PC-9 (cell line): ENCODE measurements around the gene PGF. TPM values are rescaled to one million over a fixed set of nuclear protein-coding genes. Genes with fewer than 3 reads are reported as not detected.

ENCODE experiments used
- BruUV-seq: library from RNA; stranded (reverse); fragments of 400-500 nt; replicated peaks from 2 replicates; lab custom pipeline; 2021; lab: Mats Ljungman, UMichigan
- CTCF ChIA-PET: fragments of 300-600 bp; sonication (Branson Sonifier 250); formaldehyde crosslinking; loops from one replicate; lab custom pipeline; 2022; ENCODE audit warnings: antibody characterized with exemption; lab: Charles Lee
- POLR2A ChIA-PET: fragments of 300-600 bp; sonication (Branson Sonifier 250); formaldehyde crosslinking; loops from one replicate; lab custom pipeline; 2022; ENCODE audit warnings: antibody characterized with exemption; ENCODE audit not compliant: unreplicated experiment; lab: Charles Lee
- DNase-seq, 2 experiments: peaks; one replicate each; pipeline versions ENCODE4 v3.0.0 to v3.0.0-alpha.2; 2015 to 2022; ENCODE audit warnings: mixed read lengths in 1 of 2
- H2AFZ ChIP-seq: fragments of 200-600 bp; sonication (generic); 2 replicates; pipeline ENCODE4 v1.8.1; 2017; ENCODE audit warnings: antibody characterized with exemption
- H3F3A ChIP-seq: fragments of 200-600 bp; sonication (generic); 2 replicates; pipeline ENCODE4 v1.8.1; 2017; ENCODE audit warnings: antibody characterized with exemption, mild to moderate bottlenecking, low read depth; ENCODE audit not compliant: insufficient read depth
- H3K27ac ChIP-seq: fragments of 200-600 bp; sonication (generic); 2 replicates; pipeline ENCODE4 v1.6.1; 2016; ENCODE audit warnings: mixed run types
- H3K27me3 ChIP-seq: fragments of 200-600 bp; sonication (generic); 2 replicates; pipeline ENCODE4 v1.6.1; 2016; ENCODE audit warnings: low read depth, mixed run types; ENCODE audit not compliant: insufficient read depth
- H3K36me3 ChIP-seq: fragments of 200-600 bp; sonication (generic); 2 replicates; pipeline ENCODE4 v1.6.1; 2016; ENCODE audit warnings: low read depth, mixed run types
- H3K4me1 ChIP-seq: fragments of 200-600 bp; sonication (generic); replicated peaks from 2 replicates; pipeline ENCODE4 v1.6.1; 2016; ENCODE audit warnings: mixed run types; ENCODE audit not compliant: insufficient read depth
- H3K4me2 ChIP-seq: fragments of 200-600 bp; sonication (generic); 2 replicates; pipeline ENCODE4 v1.6.1; 2017; ENCODE audit warnings: mixed run types
- H3K4me3 ChIP-seq: fragments of 200-600 bp; sonication (generic); 2 replicates; pipeline ENCODE4 v1.6.1; 2016; ENCODE audit warnings: mixed run types
- H3K79me2 ChIP-seq: fragments of 200-600 bp; sonication (generic); 2 replicates; pipeline ENCODE4 v1.6.1; 2017; ENCODE audit warnings: low read depth, mixed run types
- H3K9me2 ChIP-seq: fragments of 200-600 bp; sonication (generic); 2 replicates; pipeline ENCODE4 v1.8.1; 2017; ENCODE audit warnings: mild to moderate bottlenecking; ENCODE audit not compliant: insufficient read depth
- H3K9me3 ChIP-seq: fragments of 200-600 bp; sonication (generic); 2 replicates; pipeline ENCODE4 v1.8.1; 2016; ENCODE audit warnings: low read depth; ENCODE audit not compliant: insufficient read depth
- H4K20me1 ChIP-seq: fragments of 200-600 bp; sonication (generic); 2 replicates; pipeline ENCODE4 v1.8.1; 2017; ENCODE audit not compliant: insufficient read depth
- EZH2 ChIP-seq: fragments of 200-600 bp; sonication (generic); IDR thresholded peaks from 2 replicates; pipeline ENCODE4 v1.8.0; 2017; ENCODE audit warnings: antibody characterized with exemption, low read depth
- intact Hi-C: fragments of 100-400 bp; cut with micrococcal nuclease; formaldehyde crosslinking; loops from one replicate; pipeline ENCODE4 v1.10.0; 2022; ENCODE audit not compliant: unreplicated experiment
- total RNA-seq: library from RNA; stranded (reverse); gene quantifications from 2 replicates; pipeline ENCODE4 v1.2.3, GENCODE V29; 2021
- TF ChIP-seq, protein P1 (sequence below): fragments of 200-600 bp; sonication (generic); conservative IDR thresholded peaks from 2 replicates; pipeline ENCODE4 v1.6.1; 2017; ENCODE audit warnings: mixed run types, antibody characterized with exemption, mild to moderate bottlenecking, moderate library complexity

PGF gene
- total RNA-seq, 1 experiment from 2014 or later = 11.7 TPM

- no peak for TF ChIP-seq EZH2
- TF ChIP-seq, protein P1, sequence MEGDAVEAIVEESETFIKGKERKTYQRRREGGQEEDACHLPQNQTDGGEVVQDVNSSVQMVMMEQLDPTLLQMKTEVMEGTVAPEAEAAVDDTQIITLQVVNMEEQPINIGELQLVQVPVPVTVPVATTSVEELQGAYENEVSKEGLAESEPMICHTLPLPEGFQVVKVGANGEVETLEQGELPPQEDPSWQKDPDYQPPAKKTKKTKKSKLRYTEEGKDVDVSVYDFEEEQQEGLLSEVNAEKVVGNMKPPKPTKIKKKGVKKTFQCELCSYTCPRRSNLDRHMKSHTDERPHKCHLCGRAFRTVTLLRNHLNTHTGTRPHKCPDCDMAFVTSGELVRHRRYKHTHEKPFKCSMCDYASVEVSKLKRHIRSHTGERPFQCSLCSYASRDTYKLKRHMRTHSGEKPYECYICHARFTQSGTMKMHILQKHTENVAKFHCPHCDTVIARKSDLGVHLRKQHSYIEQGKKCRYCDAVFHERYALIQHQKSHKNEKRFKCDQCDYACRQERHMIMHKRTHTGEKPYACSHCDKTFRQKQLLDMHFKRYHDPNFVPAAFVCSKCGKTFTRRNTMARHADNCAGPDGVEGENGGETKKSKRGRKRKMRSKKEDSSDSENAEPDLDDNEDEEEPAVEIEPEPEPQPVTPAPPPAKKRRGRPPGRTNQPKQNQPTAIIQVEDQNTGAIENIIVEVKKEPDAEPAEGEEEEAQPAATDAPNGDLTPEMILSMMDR = no peak
- Histone ChIP-seq H3K4me3 (no peak overlapping the region), H3K36me3 (no peaks in the 10 kb centered on the region), H3K79me2 (no peaks in the 10 kb centered on the region), H3K4me2 (no peak overlapping the region), H3F3A (peaks cover 37% of the 10 kb centered on the region), H3K27ac (no peak overlapping the region), H2AFZ (no peak overlapping the region), H3K9me2 (no peaks in the 10 kb centered on the region), H3K4me1 (peaks cover 38% of the 10 kb centered on the region), H3K9me3 (no peaks in the 10 kb centered on the region), H3K27me3 (no peaks in the 10 kb centered on the region), H4K20me1 (no peaks in the 10 kb centered on the region)
- intact Hi-C loops = loop anchor here (5.0 kb wide), 1 partner anchor 467 kb away; no protein-coding TSS in a partner anchor
- no TSS peak for BruUV-seq
- POLR2A ChIA-PET = no interaction called here
- no peak for DNase-seq
- CTCF ChIA-PET = no interaction called here
Measured at GRCh38 chr14:74985028-74985310, 29.6 kb upstream of the PGF start.

GRCh38 chr14:74984236-74985027, 29.0 kb upstream of the PGF start:
- Histone ChIP-seq H3K4me1 (peaks cover 43% of the 10 kb centered on the region), H2AFZ (no peak overlapping the region), H3K9me2 (no peaks in the 10 kb centered on the region), H3K36me3 (no peaks in the 10 kb centered on the region), H3K27me3 (no peaks in the 10 kb centered on the region), H3K79me2 (no peaks in the 10 kb centered on the region), H4K20me1 (no peaks in the 10 kb centered on the region), H3K27ac (no peak overlapping the region), H3K4me3 (no peak overlapping the region), H3K4me2 (no peak overlapping the region), H3F3A (peaks cover 37% of the 10 kb centered on the region), H3K9me3 (no peaks in the 10 kb centered on the region)
- ChIA-PET POLR2A (no interaction called here), CTCF (no interaction called here)
- no peak for DNase-seq
- TF ChIP-seq, protein P1 = no peak
- no peak for TF ChIP-seq EZH2
- intact Hi-C loops = loop anchor here (5.0 kb wide), 1 partner anchor 468 kb away; no protein-coding TSS in a partner anchor
- BruUV-seq = no TSS peak

DNA sequence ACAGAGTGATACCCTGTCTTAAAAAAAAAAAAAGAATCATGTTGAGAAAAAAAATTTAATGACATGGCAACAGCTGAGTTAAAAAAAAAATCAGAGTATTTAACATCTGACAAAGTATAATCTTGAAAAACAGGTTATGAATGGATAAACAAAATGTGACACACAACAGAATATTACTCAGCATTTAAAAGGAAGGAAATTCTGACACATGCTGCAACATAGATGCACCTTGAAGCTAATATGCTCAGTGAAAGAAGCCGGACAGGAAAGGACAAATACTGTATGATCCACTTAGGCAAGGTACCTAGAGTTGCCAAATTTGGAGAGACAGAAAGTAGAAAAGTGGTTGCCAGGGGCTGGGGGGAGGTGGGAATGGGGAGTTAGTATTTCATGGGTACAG, 27.9 kb upstream of the PGF start:
- BruUV-seq = no TSS peak
- Histone ChIP-seq H3K4me2 (peak overlapping the region; percentile 52), H3K79me2 (no peaks in the 10 kb centered on the region), H3K4me1 (peaks cover 45% of the 10 kb centered on the region), H3K27ac (peak overlapping the region; percentile 43; the same call in 1 of the 2 replicates), H3K27me3 (no peaks in the 10 kb centered on the region), H4K20me1 (no peaks in the 10 kb centered on the region), H3K4me3 (no peak overlapping the region), H3K36me3 (no peaks in the 10 kb centered on the region), H3K9me2 (no peaks in the 10 kb centered on the region), H3K9me3 (no peaks in the 10 kb centered on the region), H3F3A (peaks cover 37% of the 10 kb centered on the region), H2AFZ (no peak overlapping the region)
- TF ChIP-seq, protein P1 = no peak
- TF ChIP-seq EZH2 = no peak
- DNase-seq = peak in 1 of 2 experiments; percentile 93
- intact Hi-C loops = no loop called here
- ChIA-PET CTCF (no interaction called here), POLR2A (interaction anchor here (0.6 to 1.6 kb wide), 3 partner anchors 20 to 98 kb away, joined by 5 to 6 read pairs (median 6); partner anchors contain the start of genes EIF2B2 and PGF)
